AG09319 (cell line): ENCODE data around the gene HCFC1R1.

ENCODE experiments used
- DNase-seq: peaks from one replicate; pipeline ENCODE4 v3.0.0-alpha.2; 2010; ENCODE audit warnings: low read depth; ENCODE audit errors: extremely low read depth
- TF ChIP-seq, protein P1 (sequence below): IDR thresholded peaks from 2 replicates; pipeline ENCODE4 v1.5.1; 2011; ENCODE audit warnings: low read depth, mild to moderate bottlenecking, inconsistent platforms, low read length, moderate library complexity

Gene HCFC1R1

GRCh38 chr16:3012828-3013420, 10.8 kb downstream of the HCFC1R1 start, which contains the start of gene CLDN9:
CLDN9 (plus strand) TSS chr16:3012923; CDS start chr16:3013363, 440 bp downstream.
- DNase-seq: no peak
- TF ChIP-seq, protein P1, sequence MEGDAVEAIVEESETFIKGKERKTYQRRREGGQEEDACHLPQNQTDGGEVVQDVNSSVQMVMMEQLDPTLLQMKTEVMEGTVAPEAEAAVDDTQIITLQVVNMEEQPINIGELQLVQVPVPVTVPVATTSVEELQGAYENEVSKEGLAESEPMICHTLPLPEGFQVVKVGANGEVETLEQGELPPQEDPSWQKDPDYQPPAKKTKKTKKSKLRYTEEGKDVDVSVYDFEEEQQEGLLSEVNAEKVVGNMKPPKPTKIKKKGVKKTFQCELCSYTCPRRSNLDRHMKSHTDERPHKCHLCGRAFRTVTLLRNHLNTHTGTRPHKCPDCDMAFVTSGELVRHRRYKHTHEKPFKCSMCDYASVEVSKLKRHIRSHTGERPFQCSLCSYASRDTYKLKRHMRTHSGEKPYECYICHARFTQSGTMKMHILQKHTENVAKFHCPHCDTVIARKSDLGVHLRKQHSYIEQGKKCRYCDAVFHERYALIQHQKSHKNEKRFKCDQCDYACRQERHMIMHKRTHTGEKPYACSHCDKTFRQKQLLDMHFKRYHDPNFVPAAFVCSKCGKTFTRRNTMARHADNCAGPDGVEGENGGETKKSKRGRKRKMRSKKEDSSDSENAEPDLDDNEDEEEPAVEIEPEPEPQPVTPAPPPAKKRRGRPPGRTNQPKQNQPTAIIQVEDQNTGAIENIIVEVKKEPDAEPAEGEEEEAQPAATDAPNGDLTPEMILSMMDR: no peak

GRCh38 chr16:3012246-3012645, 11.5 kb downstream of the HCFC1R1 start:
- TF ChIP-seq, protein P1: no peak
- DNase-seq: no peak

GRCh38 chr16:3010510-3010909, 13.2 kb downstream of the HCFC1R1 start:
- TF ChIP-seq, protein P1: no peak
- no peak for DNase-seq

GRCh38 chr16:3009568-3010390, 14.0 kb downstream of the HCFC1R1 start:
- DNase-seq: no peak
- TF ChIP-seq, protein P1: no peak

DNA sequence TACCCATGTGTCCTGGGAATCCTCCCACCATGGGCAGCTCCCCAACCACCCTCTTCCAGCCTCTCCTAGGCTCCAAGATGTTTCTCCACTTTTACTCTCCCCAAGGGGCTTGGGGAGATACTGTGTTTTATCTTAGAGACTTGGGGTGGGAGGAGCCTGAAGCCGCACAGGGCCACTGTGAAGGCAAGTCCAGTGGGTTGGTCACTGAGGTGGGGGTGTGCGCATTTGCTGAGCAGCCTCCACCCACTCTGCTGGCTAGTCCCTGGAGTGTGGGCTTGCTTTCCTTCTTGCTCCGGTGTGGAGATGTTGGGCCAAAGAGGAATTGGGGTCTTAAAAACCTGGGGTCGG, 15.1 kb downstream of the HCFC1R1 start:
- DNase-seq: no peak
- TF ChIP-seq, protein P1: no peak

DNA sequence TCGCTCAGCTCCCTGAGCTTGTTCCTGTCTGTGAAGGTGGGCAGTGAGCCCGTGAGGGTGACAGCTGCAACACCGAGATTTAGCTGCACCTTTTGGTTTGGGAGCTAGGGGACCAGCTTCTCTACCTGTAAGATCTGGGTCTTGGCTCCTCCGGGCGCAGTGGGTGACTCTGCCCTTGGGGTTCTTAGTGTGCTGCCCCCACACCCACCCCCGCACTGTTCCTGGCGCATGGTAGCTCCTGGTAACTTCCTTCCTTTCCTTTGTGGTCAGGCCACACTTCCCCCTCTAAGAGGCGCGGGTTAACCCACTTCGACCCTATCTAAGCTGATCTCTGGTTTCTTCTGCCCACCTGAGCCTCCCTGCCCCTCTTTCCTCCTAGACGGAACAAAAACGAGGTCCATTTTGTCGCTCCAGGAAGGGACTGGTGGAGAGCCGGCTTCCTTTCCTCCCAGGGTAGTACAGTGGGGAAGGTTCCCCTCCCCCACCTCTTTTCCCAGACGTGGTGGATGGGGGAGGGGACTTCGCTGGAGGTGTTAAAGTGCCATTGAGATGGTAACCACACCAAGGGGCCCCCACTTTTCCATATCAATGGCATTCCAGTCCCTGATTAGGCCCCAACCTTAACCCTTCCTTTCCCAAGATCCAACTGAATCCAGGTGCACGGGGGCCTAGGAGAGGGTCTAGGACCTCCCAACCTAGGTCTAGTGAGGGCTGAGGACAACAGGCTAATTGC, 15.6 kb downstream of the HCFC1R1 start:
- DNase-seq: no peak
- TF ChIP-seq, protein P1: no peak
